Activated naive CD8-positive, alpha-beta T cell (primary cell): ENCODE measurements around the gene ZNF641.

Source experiments
- H3K27ac Mint-ChIP-seq: one replicate; pipeline ENCODE4 v1.8.0; 2021; ENCODE audit warnings: mixed read lengths
- H3K27me3 Mint-ChIP-seq: one replicate; pipeline ENCODE4 v1.8.0; 2021; ENCODE audit warnings: mixed read lengths
- H3K36me3 Mint-ChIP-seq: one replicate; pipeline ENCODE4 v1.8.0; 2021; ENCODE audit warnings: mixed read lengths
- H3K4me1 Mint-ChIP-seq: one replicate; pipeline ENCODE4 v1.8.0; 2021; ENCODE audit warnings: low read depth, mixed read lengths
- H3K4me3 Mint-ChIP-seq: one replicate; pipeline ENCODE4 v1.8.0; 2021; ENCODE audit warnings: mild to moderate bottlenecking, mixed read lengths
- H3K9me3 Mint-ChIP-seq: one replicate; pipeline ENCODE4 v1.8.0; 2021; ENCODE audit warnings: low read depth, mixed read lengths

ZNF641 gene

DNA sequence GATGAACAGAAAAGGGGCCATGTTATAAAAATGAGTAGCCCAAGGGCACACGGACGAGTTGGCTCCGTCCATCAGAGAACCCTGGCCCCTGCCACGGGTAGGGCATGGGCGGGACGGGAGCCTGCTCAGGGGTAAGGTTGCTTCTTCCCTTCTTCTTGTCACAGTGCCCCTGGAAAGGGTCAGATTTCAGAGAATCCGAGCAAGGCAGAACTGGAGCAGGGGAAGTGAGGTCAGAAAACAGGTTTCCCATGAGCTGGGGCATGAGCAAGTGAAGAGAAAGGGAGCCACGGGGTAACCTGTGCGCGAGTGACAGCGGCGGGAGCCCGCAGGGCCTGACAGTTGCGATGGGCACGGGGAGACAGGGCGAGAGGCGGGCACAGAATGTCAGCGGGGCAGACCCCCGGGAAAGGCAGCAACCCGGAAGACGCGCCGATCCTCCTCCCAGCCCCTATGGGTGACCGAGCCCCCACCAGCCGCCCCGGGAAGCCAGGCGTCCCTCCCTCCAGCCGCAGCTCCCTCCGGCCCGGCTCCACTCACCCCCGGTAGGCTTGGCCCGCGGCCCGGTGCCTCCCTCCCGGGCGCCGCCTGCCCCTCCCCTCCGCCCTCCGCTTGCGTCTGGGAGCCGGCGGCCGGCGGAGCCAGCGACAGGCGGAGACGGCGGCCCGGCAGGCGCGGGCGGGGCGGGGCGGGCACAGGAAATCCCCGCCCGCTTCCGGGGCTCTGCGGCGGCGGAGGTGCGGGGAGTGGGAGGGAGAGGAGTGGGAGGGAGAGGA, at the start of gene ZNF641:
Gene ZNF641, minus strand, starts transcription at position 671 of the 773 bp plus-strand sequence. CDS start 2,829 bp downstream, outside the sequence.
- H3K4me3 Mint-ChIP-seq = peak within 1 kb of the TSS; percentile 95
- peaks cover 35% of the 10 kb centered on the region for H3K4me1 Mint-ChIP-seq
- no peaks in the 10 kb centered on the region for H3K9me3 Mint-ChIP-seq
- peaks cover 13% of the 10 kb centered on the region for H3K36me3 Mint-ChIP-seq
- H3K27ac Mint-ChIP-seq = peak within 1 kb of the TSS; percentile 86
- H3K27me3 Mint-ChIP-seq = no peaks in the 10 kb centered on the region

DNA sequence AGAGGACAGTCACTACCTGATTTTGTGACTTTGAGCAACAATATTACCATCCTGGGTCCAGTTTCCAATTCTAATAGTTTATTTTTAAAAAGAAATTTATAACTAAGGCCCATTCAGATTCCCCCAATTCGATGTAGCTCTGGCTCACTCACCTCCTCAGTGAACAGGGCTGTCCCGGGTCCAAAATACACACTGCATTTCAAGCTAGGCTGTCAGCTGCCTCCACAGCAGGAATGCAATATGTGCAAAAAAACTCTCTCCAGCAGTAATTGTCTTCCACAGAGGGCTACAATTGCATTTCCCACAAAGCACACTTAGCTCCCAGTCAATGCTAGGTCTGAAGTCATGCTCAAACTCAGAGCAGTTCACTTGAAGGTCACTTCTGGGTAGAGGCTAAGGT, 39.3 kb upstream of the ZNF641 start:
- Mint-ChIP-seq H3K27me3 (peaks cover 6% of the 10 kb centered on the region), H3K36me3 (no peaks in the 10 kb centered on the region), H3K27ac (no peak overlapping the region), H3K4me3 (no peak overlapping the region), H3K4me1 (no peaks in the 10 kb centered on the region), H3K9me3 (no peaks in the 10 kb centered on the region)

DNA sequence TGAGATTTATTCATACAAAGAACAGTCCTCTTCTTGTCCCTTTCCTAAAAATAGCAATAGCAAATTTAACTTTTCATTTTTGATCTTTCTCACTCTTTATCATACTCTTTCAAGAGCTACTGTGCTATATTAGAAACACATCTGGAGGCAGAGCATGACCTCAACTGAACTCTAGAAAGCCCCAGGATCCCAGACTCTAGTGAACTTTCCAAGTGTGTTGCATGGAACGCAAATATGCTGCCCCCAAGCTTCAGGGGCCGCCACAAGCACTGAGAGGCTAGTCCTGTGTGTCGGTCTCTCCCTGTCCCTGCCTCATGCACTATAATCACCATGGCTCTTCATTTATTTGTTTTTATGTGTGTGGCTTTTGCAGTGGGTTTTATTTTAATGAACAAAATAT, 38.7 kb upstream of the ZNF641 start:
- Mint-ChIP-seq H3K27ac (no peak overlapping the region), H3K9me3 (no peaks in the 10 kb centered on the region), H3K27me3 (peaks cover 5% of the 10 kb centered on the region), H3K4me3 (no peak overlapping the region), H3K4me1 (no peaks in the 10 kb centered on the region), H3K36me3 (no peaks in the 10 kb centered on the region)

DNA sequence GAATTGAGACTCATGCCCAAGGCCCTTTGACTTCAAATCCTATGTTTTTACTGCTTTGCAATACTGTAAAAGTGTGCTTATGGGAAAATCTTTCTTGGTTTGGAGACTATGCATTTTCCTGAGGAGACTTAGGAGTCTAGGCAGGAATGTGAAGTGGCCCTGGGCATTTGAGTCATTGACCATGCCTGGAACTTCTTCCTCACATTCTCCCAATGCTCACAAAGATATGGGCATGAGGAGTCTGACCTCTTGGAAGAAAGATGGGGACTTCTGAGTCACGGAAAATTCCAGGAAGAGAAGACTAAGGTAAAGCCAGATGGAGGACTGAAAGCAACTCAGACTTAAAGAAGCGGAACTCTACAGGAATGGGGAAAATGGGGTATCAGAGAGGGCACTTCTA, 38.2 kb upstream of the ZNF641 start:
- no peak overlapping the region for H3K4me3 Mint-ChIP-seq
- no peaks in the 10 kb centered on the region for H3K9me3 Mint-ChIP-seq
- H3K27ac Mint-ChIP-seq = no peak overlapping the region
- no peaks in the 10 kb centered on the region for H3K36me3 Mint-ChIP-seq
- peaks cover 5% of the 10 kb centered on the region for H3K27me3 Mint-ChIP-seq
- H3K4me1 Mint-ChIP-seq = no peaks in the 10 kb centered on the region

GRCh38 chr12:48388460-48388859, 37.7 kb upstream of the ZNF641 start:
- Mint-ChIP-seq H3K27me3 (peaks cover 3% of the 10 kb centered on the region), H3K36me3 (no peaks in the 10 kb centered on the region), H3K9me3 (no peaks in the 10 kb centered on the region), H3K4me1 (no peaks in the 10 kb centered on the region), H3K27ac (no peak overlapping the region), H3K4me3 (no peak overlapping the region)

GRCh38 chr12:48380596-48380995, 29.9 kb upstream of the ZNF641 start:
- Mint-ChIP-seq H3K4me1 (no peaks in the 10 kb centered on the region), H3K27ac (no peak overlapping the region), H3K4me3 (no peak overlapping the region), H3K27me3 (no peaks in the 10 kb centered on the region), H3K36me3 (peaks cover 3% of the 10 kb centered on the region), H3K9me3 (peaks cover 3% of the 10 kb centered on the region)

DNA sequence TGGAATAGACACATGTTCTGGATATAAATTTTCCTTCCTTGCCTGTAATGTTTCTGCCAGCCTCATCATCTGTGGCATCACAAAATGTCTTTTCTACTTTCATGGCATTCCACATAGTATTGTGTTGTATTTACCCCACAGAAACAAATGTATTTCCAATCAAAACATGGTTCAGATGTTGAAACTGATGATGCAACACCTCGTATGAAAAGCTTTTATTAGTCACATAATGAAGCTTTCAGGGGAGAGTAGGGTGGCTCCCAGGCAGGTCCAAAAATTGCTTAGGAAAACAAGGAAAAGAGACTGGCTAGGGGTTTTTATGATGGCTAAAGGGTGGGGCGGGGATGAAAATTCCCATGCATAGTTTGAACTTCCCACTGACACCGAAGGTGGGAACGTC, 29.1 kb upstream of the ZNF641 start:
- peaks cover 3% of the 10 kb centered on the region for H3K36me3 Mint-ChIP-seq
- no peak overlapping the region for H3K27ac Mint-ChIP-seq
- no peaks in the 10 kb centered on the region for H3K4me1 Mint-ChIP-seq
- no peaks in the 10 kb centered on the region for H3K27me3 Mint-ChIP-seq
- H3K4me3 Mint-ChIP-seq = no peak overlapping the region
- peaks cover 3% of the 10 kb centered on the region for H3K9me3 Mint-ChIP-seq

GRCh38 chr12:48377646-48378045, 26.9 kb upstream of the ZNF641 start:
- no peak overlapping the region for H3K4me3 Mint-ChIP-seq
- H3K27me3 Mint-ChIP-seq = no peaks in the 10 kb centered on the region
- H3K36me3 Mint-ChIP-seq = peaks cover 3% of the 10 kb centered on the region
- H3K9me3 Mint-ChIP-seq = peaks cover 3% of the 10 kb centered on the region
- no peaks in the 10 kb centered on the region for H3K4me1 Mint-ChIP-seq
- H3K27ac Mint-ChIP-seq = no peak overlapping the region

DNA sequence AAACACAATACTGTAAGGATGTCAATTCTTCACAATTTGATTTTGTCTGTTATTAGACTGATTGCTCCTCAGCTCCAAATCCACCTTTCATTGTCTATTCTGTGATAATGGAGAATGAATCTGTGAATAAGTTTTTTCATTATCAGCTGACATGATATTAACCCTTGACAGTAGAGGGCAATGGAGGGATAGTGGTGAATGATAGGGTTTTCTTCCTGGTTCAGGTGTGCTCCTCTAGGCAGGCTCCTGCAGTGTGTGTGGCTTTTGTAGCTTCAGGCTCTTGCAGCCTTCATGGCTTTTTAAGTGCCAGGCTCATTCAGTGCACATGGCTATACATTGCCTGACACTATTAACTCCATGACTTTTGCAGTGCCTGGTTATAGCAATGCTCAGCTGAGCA, 23.4 kb upstream of the ZNF641 start:
- H3K4me3 Mint-ChIP-seq = no peak overlapping the region
- no peaks in the 10 kb centered on the region for H3K4me1 Mint-ChIP-seq
- H3K27ac Mint-ChIP-seq = no peak overlapping the region

DNA sequence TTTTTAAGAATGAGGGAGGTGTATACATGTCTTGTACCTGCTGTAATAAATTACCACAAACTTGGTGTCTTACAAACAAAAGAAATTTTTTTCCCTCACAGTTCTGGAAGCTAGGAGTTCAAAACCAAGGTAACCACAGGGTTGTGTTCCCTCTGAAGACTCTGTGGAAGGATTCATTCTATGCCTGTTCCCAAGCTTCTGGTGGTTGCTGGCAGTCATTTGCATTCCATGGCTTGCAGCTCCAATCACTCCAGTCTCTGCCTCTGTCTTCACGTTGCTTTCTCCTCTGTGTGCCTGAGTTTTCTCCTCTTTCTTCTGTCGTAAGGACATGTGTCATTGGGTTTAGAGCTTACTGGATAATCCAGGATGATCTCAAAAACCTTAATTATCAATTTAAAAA, 15.4 kb upstream of the ZNF641 start:
- no peaks in the 10 kb centered on the region for H3K36me3 Mint-ChIP-seq
- no peak overlapping the region for H3K4me3 Mint-ChIP-seq

More for the DNA sequence above, 23.4 kb upstream of the ZNF641 start:
- Mint-ChIP-seq H3K36me3 (peaks cover 3% of the 10 kb centered on the region), H3K27me3 (peaks cover 2% of the 10 kb centered on the region), H3K9me3 (peaks cover 9% of the 10 kb centered on the region)

DNA sequence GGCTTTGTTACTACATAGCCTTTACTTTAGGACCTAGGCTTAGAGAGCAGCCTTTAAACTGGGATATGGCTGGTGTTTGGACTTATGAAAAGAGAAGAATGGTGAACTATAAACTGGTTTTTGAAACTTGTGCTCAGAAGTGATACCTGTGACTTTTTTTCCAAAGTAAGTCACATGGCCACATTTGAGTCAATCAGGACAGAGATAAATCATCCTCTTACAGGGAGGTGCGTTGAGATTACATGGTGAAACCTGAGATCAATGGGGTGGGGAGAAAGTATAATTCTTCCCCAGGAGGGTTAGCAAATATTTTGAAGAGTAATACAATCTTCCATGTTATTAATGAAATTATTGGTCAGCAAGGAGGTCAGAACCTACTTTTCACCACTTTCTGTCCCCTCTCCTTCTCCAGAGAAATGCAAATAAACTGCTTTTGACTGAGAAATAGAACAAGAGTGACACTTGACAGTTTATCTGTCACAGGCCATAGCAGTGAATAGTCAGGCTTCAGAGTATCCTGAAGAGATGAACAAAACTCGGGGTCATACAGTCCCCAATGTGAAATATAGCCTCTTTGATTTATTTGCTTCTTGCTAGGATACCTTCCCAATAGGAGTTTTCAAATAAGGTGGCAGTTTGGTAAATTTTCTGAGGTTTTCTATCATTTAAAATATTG, 11.1 kb upstream of the ZNF641 start:
- Mint-ChIP-seq H3K36me3 (no peaks in the 10 kb centered on the region), H3K4me3 (no peak overlapping the region)

More for the DNA sequence above, 15.4 kb upstream of the ZNF641 start:
- H3K9me3 Mint-ChIP-seq = peaks cover 6% of the 10 kb centered on the region
- H3K27me3 Mint-ChIP-seq = peaks cover 2% of the 10 kb centered on the region
- H3K4me1 Mint-ChIP-seq = no peaks in the 10 kb centered on the region
- no peak overlapping the region for H3K27ac Mint-ChIP-seq

GRCh38 chr12:48358937-48359513, 8.3 kb upstream of the ZNF641 start:
- Mint-ChIP-seq H3K4me1 (no peaks in the 10 kb centered on the region), H3K9me3 (no peaks in the 10 kb centered on the region), H3K36me3 (no peaks in the 10 kb centered on the region), H3K4me3 (no peak overlapping the region), H3K27ac (no peak overlapping the region), H3K27me3 (no peaks in the 10 kb centered on the region)

More for the DNA sequence above, 11.1 kb upstream of the ZNF641 start:
- Mint-ChIP-seq H3K27me3 (no peaks in the 10 kb centered on the region), H3K27ac (no peak overlapping the region), H3K4me1 (no peaks in the 10 kb centered on the region), H3K9me3 (no peaks in the 10 kb centered on the region)

- H3K9me3 Mint-ChIP-seq = no peaks in the 10 kb centered on the region
- H3K4me1 Mint-ChIP-seq = peaks cover 3% of the 10 kb centered on the region
- H3K27me3 Mint-ChIP-seq = no peaks in the 10 kb centered on the region
- H3K27ac Mint-ChIP-seq = no peak overlapping the region
- H3K4me3 Mint-ChIP-seq = no peak overlapping the region
- H3K36me3 Mint-ChIP-seq = no peaks in the 10 kb centered on the region
These were observed 5.5 kb upstream of the ZNF641 start for GRCh38 chr12:48356041-48356768.

GRCh38 chr12:48352157-48352760, 1.5 kb upstream of the ZNF641 start:
- H3K4me1 Mint-ChIP-seq = peaks cover 28% of the 10 kb centered on the region
- peaks cover 6% of the 10 kb centered on the region for H3K36me3 Mint-ChIP-seq
- H3K9me3 Mint-ChIP-seq = no peaks in the 10 kb centered on the region
- no peaks in the 10 kb centered on the region for H3K27me3 Mint-ChIP-seq
- H3K4me3 Mint-ChIP-seq = peak overlapping the region; percentile 86
- H3K27ac Mint-ChIP-seq = no peak overlapping the region
